Fibroblast of pulmonary artery (primary cell): Measurements from ENCODE around the gene AKAP9.

Experiments used
- DNase-seq: peaks from one replicate; pipeline ENCODE4 v3.0.0-alpha.2; 2010; ENCODE audit warnings: low read depth
- H3K4me3 ChIP-seq: replicated peaks from 2 replicates; pipeline ENCODE4 v1.5.1; 2011; ENCODE audit warnings: low read depth, mild to moderate bottlenecking, control low read depth, low read length, moderate library complexity
- CTCF ChIP-seq: IDR thresholded peaks from 2 replicates; pipeline ENCODE4 v1.5.1; 2011; ENCODE audit warnings: mild to moderate bottlenecking, control low read depth, low read length, inconsistent platforms; ENCODE audit errors: missing control alignments

AKAP9 gene

DNA sequence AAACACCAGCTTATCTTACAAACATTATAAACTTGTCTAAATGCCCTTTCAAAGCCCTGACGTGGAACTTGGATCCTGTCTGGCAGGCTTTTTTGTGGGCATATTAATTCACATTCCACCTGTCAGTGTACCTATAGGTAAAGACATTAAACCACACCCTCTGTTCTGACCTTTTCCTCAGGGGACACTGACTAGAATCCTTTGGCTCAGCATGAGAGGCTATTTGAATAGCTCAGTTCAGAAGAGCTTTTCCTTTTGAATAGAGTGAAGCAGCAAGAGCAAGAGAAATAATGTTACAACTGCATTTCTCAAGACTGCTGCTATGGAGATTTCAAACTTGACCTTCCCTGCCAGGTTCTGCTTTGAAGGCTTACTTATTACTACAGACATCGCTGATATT lies 116.7 kb downstream of the AKAP9 start:
- DNase-seq = no peak
- TF ChIP-seq CTCF = no peak
- no peak overlapping the region for H3K4me3 ChIP-seq

DNA sequence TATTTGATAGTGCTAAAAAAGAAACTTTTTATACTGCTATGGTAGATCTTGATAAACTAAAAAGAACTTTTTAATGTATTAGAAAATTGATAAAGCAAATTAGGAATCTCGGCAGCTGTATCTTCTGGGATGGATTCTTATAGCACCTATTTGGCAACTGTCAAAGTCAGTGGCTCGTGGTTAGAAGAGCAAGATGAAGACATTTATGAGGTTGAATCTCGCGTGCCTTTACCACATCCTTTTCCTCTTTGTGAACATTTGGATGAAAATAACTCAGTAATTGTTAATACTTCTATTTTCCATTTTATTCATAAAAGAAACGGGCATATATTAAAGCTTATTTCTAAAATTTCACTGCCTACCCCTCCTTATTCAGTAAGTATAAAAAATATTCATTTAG lies 117.4 kb downstream of the AKAP9 start:
- TF ChIP-seq CTCF = no peak
- no peak for DNase-seq

DNA sequence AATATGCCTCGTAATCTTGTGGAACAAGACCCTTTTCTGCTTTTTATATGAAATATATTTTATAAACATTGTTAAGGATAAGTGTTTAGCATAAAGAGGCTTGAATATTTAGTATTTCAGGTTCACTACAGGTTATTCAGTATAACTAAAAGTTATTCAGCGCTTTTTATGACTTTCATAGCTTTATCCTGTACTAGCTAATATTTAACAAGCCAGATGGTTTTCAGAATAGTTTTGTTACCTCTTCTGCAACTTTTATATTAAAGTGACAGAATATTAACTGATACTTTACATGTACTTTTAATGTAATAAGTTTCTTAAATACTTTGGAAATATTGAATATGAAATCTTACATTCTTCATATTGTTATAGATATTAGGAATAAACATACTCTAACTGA lies 118.2 kb downstream of the AKAP9 start:
- no peak for DNase-seq
- no peak for TF ChIP-seq CTCF
- H3K4me3 ChIP-seq = no peak overlapping the region

More for the DNA sequence above, 117.4 kb downstream of the AKAP9 start:
- no peak overlapping the region for H3K4me3 ChIP-seq

DNA sequence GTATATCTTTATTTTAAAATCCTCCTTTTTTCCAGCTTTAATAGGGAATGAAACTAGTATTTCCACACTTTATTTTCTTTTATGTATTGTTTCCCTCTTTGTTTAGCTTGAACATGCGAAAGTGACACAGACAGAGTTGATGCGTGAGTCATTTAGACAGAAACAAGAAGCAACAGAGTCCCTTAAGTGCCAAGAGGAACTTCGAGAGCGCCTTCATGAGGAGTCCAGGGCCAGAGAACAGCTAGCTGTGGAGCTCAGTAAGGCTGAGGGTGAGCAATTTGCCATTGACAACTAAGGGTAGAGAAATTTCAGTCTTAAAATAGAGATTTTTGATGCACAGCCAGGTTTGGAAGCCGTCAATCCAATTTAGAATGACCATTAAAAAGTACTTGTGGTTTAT lies 120.5 kb downstream of the AKAP9 start:
- no peak for DNase-seq
- no peak for TF ChIP-seq CTCF

GRCh38 chr7:92064438-92065029 lies 123.9 kb downstream of the AKAP9 start:
- no peak overlapping the region for H3K4me3 ChIP-seq
- DNase-seq = no peak
- TF ChIP-seq CTCF = no peak

More for the DNA sequence above, 120.5 kb downstream of the AKAP9 start:
- no peak overlapping the region for H3K4me3 ChIP-seq

- no peak for TF ChIP-seq CTCF
Observed at GRCh38 chr7:92071032-92071431, 130.4 kb downstream of the AKAP9 start.

GRCh38 chr7:92072121-92072520 lies 131.5 kb downstream of the AKAP9 start:
- H3K4me3 ChIP-seq = no peak overlapping the region
- DNase-seq = no peak
- TF ChIP-seq CTCF = no peak

More at GRCh38 chr7:92071032-92071431, 130.4 kb downstream of the AKAP9 start:
- H3K4me3 ChIP-seq = no peak overlapping the region
- no peak for DNase-seq
